Activated CD4-positive, CD25-positive, alpha-beta regulatory T cell (primary cell): ENCODE data around the gene DPEP2NB.
"Not testable (repeated sequence)": the region's sequence is repeated elsewhere in the genome, so short reads cannot be mapped to it uniquely, and the experiment has no call there.

Experiments
- DNase-seq, 4 experiments: peaks; one replicate each; lab custom pipeline; 2025; lab: John Stamatoyannopoulos, UW

Gene DPEP2NB

DNA sequence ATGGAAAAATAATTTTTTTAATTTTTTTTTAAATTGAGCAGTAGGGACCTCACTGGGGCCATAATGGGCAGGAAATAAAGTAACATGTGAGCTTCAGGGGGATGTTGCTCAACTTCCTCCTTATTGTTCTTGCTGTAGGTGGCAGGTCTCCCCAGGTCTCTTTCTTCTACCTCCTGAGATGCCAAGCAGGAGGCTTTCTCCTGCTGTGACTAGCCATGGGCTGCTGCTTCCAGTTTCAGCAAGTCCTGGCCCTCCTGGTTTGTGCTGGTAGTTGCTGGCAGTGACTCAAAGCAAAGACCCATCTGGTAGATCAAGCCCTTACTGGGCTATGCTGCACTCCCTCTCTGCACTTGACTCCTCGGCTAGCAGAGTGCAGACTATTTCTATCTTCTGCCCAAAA lies 2.3 kb downstream of the DPEP2NB start:
- DNase-seq: no peak

DNA sequence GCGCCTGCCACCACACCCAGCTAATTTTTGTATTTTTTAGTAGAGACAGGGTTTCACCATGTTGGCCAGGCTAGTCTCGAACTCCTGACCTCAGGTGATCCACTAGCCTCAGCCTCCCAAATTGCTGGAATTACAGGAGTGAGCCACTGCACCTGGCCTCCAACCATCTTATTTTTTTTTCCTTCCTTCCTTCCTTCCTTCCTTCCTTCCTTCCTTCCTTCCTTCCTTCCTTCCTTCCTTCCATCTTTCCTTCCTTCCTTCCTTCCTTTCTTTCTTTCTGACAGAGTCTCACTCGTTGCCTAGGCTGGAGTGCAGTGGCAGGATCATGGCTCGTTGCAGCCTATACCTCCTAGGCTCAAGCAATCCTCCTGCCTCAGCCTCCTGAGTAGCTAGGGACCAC lies 5.8 kb downstream of the DPEP2NB start:
- DNase-seq: not testable (repeated sequence)

DNA sequence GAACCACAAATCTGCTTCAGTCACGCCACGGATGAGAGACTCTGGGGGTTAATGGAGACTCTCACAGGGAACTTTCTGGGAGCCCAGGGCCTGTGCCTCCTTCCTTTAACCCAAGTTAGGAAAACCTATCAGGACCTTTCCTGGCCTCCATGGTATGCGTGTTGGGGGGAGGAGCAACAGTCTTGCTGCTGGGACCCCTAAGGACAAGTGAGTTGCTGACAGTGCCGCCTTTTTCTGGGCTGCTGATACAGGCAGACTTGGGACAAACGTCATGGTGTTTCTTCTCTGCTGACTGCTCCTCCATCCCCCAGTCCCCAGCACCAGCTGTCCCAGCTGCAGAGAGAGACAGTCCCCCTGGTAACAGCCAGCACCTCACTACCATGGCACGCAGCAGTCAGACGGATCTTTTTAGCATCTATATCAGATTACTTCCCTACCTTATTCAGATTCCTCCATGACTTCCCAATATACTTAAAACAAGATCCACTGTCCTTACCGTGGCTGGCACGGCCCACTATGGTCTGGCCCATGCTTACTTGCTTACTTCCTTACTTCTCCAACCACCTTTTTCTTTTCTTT lies 6.5 kb downstream of the DPEP2NB start:
- DNase-seq: no peak

DNA sequence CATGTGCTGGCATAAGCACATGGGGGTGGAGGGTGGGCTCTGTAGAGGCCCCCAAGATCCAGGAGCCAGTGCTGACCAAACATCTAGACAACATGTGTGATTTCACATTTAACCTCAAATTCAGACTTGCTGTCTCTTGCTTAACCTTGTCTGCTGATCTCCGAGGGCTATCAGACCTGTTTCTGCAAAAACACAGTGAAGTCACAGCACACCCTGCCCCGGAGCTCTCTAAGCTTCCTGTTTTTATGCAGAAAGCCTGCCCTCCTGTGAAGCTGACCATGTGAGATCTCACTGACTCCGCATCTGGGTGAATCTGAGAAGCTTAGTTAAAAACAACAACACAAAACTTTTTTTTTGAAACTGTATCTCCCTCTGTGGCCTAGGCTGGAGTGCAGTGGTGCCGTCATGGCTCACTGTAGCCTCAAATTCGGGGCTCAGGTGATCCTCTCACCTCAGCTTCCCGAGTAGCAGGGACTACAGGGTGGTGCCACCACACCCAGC lies 9.9 kb downstream of the DPEP2NB start:
- peak in 2 of 4 experiments; percentile 47 to 48 for DNase-seq

DNA sequence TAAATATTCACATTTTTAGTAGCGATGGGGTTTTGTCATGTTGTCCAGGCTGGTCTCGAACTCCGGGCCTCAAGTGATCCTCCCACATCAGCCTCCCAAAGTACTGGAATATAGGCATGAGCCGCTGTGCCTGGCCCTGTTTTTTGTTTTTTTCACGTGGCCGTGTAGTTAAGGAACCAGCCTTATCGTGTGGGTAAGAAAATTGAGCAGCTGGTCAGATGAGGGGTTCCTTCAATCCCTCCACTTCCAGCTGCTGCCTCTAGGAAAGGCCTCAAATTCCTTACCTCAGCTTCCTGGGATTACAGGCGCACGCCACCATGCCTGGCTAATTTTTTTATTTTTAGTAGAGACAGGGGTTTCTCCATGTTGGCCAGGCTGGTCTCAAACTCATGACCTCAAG lies 10.5 kb downstream of the DPEP2NB start:
- no peak for DNase-seq

DNA sequence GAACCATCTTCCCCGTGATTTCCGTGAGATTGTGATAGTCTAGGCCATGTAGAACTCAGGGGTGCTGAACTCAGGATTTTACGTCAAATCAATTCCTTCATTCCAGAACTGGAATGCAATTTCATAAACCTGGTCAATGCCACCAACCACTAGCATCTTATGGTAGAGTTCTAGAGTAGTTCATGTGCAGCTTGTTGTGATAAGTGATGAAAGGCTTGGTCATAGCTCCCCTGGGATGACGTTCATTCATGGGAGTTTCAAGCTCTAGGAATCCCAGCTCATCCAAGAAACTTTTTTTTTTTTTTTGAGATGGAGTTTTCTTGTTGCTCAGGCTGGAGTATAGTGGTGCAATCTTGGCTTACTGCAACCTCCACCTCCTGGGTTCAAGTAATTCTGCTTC lies 12.7 kb downstream of the DPEP2NB start:
- DNase-seq: no peak

DNA sequence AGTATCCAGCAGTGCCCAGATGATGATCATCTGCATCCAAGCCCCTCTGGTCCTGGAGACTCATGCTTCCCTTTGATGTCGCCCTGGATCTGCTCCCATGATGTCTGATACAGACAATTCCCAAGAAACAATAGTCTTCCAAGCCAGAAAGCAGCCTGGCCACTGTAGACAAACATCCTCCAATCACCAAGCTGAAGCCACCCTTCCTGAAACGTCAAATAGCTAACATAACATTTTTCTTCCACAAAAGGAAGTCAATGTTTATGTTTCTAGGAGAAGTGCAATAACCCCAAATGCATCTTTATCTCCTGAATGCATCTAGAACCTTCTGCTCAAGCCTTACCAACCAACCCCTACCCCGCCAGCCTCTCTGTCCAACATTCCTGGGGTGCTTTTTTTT lies 15.3 kb downstream of the DPEP2NB start:
- no peak for DNase-seq

DNA sequence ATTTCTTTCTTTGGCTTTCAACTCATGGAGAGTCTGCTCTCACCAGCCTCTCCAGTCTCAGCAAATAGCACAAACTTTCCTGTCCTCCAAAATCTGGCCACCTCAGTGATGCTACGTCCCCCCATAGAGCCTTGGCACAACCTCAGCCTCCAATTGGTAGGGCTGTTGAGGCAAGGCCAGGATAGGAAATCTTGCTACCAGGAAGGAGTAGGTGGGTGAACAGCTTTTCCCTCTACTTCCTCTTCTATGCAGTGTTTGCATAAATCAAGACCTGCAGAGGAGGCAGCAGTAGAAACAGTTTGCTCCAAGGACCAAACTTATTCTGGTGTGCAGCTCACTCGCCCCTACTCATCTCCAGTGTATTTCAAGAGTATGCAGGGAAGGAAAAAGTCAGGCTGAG lies 15.7 kb downstream of the DPEP2NB start:
- no peak for DNase-seq

DNA sequence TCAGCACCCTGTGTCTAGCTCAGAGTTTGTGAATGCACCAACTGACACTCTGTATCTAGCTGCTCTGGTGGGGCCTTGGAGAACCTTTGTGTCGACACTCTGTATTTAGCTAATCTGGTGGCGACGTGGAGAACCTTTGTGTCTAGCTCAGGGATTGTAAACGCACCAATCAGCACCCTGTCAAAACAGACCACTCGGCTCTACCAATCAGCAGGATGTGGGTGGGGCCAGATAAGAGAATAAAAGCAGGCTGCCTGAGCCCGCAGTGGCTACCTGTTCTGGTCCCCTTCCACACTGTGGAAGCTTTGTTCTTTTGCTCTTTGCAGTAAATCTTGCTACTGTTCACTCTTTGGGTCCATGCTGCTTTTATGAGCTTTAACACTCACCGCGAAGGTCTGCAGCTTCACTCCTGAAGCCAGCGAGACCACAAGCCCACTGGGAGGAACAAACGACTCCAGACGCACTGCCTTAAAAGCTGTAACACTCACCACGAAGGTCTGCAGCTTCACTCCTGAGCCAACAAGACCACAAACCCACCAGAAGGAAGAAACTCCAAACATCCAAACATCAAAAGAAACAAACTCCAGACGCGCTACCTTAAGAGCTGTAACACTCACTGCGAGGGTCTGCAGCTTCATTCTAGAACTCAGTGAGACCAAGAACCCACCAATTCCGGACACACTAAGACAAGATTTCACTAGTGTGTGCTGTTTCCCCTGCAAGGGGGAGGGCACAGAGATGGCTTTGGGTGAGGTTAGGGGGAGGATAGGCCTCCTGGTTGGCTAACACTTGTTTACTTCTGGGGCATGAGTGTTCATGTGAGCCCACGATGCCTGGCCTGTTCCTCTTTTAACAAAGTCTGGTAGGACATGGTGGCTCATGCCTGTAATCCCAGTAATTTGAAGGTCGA lies 16.7 kb downstream of the DPEP2NB start, which contains the start of gene DPEP2:
Gene DPEP2 (minus strand): TSS at position 706 of the 910 bp plus-strand sequence. CDS start 6,272 bp downstream, outside the sequence.
- peak in 2 of 4 experiments; percentile 26 to 27 for DNase-seq

DNA sequence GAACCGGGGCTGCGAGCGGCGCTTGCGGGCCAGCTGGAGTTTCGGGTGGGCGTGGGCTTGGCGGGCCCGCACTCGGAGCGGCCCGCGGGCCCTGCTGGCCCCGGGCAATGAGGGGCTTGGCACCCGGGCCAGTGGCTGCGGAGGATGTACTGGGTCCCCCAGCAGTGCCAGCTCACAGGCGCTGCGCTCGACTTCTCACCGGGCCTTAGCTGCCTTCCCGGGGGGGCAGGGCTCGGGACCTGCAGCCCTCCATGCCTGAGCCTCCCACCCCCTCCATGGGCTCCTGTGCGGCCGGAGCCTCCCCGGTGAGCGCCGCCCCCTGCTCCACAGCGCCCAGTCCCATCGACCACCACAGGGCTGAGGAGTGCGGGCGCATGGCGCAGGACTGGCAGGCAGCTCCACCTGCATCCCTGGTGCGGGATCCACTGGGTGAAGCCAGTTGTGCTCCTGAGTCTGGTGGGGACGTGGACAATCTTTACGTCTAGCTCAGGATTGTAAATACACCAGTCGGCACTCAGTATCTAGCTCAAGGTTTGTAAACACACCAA lies 17.4 kb downstream of the DPEP2NB start:
- DNase-seq: not testable (repeated sequence)

DNA sequence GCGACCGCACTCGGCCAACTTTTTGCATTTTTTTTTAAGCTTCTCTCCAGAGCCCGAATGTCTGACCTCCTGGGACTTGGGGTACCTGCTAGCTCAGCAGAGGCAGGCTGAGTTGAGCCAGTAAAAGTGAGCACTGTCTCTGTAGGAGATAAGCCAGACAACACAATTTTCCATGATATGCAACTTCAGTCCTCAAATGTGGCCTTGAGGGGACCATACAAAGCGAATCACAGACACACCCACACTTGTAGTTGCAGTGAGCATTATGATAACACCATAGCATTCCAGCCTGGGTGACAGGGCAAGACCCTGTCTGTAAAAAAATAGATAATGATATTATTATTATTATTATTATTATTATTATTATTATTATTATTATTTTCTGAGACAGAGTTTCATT lies 19.0 kb downstream of the DPEP2NB start:
- no peak for DNase-seq

DNA sequence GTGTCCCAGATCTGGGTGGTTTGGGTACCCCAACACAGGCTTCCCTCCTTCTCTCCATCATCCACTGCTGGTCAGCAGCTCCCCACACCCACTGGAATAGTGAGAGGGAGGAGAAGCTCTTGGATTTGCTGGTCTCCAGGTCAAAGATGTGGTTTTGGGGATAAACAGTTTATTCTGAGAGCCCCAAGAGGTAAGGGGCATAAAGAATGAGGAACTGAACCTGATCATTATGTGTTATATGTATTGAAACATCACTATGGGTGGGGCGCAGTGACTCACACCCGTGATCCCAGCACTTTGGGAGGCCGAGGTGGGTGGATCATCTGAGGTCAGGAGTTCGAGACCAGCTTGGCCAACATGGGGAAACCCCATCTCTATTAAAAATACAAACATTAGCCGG lies 20.3 kb downstream of the DPEP2NB start:
- no peak for DNase-seq

DNA sequence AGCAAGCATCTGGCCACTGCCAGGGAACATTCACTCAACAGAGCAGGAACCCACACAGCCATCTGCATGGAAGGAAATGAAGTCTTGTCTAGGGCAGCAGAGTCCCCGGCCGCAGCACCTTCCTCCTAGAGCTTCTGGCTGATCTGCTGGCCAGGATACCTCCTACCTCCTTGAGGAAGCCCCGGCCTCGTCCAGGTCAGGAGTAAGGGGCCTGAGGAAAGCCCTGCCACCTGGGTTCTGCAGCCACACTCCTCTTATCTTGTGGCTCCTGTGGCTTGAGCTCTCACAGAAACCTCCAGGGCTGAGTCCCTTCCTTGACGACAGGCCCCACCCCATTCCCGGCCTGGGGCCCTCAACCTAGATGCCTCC lies 21.7 kb downstream of the DPEP2NB start:
- not testable (repeated sequence) for DNase-seq

DNA sequence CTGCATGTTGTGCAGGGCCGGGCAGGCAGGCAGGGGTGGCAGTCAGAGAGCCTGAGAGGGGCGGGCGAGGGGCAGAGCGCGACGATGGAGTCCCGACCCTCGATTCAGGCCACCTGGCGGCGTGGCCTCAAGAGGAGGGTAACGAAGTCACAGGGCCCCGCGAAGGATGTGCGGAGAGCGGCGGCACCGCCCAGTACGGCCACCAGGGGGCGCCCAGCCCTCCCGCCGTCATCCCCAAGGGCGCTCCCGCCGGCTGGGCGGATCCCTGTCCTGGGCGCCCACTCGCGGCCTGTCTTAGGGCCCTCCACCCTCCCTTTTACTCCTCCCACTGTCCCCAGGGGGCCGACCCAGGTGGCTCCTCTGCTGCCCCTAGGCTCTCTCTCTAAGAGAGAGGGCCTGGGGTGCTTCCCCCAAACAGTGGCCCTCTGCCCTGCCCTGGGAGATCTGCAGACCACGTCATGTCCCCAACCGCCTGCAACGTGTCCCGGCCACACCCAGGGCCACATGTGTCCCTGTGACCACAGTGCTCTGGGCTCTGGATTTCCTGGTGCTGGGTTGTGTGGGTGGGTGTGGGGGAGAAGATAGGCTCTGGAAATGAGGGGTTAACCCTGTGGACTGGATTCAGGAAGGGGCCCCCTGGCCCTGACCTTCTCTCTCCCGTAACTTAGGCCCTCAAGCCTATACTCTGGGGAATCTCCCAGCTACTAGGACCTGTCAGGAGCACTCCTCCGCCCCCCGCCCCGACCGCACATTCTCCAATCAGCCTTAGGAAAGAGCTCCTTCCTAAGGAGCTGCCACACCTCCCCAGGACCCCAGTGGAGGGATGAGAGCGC lies 22.3 kb downstream of the DPEP2NB start:
- DNase-seq: peak; percentile 65 to 70 (median 68)

DNA sequence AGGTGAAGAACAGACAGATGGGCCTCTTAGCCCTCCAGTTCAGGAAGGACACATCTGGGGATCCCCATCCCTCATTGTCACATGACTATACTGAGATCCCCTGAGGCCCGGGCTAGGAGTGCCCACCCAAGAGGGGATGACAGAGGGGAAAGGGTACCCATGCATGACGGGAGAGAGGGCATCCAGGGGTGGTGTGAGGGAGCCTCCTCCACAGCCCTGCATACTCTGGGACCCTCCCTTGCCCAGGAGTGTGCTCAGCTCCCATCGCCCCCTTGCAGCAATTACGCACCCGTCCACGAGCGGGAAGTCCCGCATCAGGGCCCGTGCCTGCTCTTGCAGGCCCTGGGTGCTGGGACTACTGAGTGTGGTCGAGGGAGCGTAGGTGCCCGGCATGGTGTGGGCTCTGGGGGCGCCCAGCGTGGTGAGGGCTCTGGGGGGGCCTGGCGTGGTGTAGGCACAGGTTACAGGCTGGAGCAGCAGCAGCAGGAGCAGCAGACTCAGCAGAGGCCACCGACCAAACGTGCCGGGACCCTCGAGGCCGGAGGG lies 23.0 kb downstream of the DPEP2NB start:
- no peak for DNase-seq

DNA sequence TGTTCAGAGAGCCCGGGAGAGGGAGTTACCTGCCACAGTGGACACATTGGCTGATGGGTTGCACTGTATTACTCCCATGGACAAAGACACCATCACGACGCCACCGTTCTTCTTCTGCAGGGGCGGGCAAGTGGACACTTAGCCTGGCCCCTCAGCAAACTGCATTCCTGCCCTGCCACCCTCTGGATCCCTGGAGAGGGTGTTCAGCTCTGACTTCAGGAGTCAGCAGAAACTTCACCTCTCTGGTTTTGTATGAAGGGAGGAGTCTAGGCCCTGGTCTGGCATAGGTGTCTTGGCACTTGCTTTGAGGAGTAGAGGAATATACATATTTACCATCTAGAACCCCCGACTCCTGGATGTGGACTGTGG lies 25.7 kb downstream of the DPEP2NB start:
- DNase-seq: no peak

DNA sequence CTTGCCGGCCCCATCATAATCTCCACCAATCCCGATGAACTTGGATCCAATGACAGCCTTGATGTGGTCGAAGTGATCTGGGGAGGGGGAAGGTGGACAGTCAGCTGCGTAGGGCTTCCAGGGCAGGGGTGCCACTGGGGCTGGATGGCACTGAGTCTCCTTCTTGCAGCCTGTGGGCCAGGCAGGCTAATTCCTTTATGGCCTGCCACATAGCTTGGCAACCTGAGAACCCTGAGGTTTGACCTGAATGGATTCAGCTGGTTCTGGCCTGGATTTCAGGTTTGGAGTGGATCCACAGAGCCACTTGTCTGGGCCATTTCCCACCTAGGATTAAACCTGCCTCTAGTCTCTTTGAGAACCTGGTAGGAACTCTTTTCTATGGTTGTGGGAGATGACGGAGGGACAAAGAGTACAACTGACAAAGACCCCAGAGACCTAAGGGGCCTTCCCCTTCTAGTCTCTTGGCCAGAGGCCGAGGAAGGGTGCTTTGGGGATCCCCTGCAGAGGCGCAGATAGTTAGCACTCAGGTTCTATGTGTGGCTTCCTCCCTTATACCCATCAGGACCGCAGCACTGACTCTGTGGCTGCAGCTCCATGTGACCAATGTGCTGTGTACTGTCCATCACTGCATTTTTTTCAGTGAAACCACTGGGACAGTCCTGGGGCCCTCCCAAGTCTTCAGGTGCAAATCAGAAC lies 26.2 kb downstream of the DPEP2NB start:
- DNase-seq: no peak

DNA sequence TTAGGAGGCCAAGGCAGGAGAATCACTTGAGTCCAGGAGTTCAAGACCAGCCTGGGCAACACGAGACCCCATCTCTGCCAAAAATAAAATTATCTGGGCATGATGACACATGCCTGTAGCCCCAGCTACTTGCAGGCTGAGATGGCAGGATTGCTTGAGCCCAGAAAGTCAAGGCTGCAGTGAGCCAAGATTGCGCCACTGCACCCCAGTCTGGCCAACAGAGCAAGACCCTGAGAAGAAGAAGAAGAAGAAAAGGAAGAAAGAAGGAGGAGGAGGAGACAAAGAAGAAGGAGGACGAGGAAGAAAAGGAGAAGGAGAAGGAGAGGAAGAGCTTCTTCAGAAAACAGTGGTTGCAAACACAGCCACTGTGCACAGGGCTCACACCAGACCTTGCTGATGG lies 27.0 kb downstream of the DPEP2NB start:
- DNase-seq: no peak

DNA sequence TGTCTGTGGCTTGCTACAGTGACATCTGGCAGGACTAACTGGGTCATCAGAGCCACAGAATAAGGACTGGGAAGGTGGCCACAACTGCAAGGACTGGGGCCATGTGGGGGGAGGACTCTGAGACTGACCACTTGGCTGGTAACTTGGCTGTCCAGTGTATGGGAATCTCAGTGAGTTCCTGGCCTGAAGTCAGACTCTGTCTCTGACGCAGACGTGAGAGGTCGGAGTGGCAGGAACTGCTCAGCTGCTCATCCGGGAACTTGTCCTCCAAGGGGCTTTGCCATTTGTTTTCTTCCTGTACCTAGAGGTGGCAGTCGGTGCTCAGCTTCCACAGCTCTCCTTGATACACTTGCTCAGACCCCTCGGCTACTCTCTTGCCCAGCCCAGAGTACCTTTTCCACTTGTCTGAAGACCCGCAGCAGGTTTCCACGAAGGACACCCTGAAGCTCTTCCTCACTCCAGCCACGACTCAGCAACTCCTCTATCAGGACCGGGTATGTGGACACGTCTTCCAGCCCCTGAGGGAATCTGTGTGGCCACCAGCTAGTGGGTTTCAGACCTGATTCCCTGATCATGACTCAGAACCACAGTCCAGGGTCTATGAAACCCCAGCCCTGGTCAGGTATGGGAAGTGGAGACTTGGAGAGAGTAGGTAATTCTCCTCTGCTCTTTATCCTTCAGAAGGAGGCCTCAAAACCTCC lies 28.1 kb downstream of the DPEP2NB start:
- no peak for DNase-seq

DNA sequence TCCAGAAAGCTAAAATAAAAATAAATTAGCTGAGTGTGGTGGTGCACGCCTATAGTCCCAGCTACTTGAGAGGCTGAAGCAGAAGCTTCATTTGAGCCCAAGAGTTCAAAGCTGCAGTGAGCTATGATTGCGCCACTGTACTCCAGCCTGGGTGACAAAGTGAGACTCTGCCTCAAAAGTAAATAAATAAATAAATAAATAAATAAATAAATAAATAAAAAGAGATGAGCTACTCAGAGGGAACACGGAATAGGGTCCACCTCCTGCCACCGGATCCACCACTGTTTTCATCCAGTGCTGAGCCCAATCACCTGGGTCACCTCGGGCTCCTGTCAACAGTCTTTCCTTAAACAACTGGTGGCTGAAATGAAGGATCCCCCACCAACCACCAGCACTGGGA lies 28.8 kb downstream of the DPEP2NB start:
- no peak for DNase-seq
